ENCODE results near the gene PHF13. TPM values are rescaled to one million over a fixed set of nuclear protein-coding genes. Genes with fewer than 3 reads are reported as not detected.

Gene PHF13
- total RNA-seq (2021) = 55.8 and 56.4 TPM in 2 replicates
- long read RNA-seq, transcript PHF13-201 (4 exons, 3,681 nt) = major isoform, 185 of 213 reads
- long read RNA-seq, partial matches to known transcripts = 23 of 213 reads
- long read RNA-seq, other reads (novel, unspliced or antisense) = 5 of 213 reads

DNA sequence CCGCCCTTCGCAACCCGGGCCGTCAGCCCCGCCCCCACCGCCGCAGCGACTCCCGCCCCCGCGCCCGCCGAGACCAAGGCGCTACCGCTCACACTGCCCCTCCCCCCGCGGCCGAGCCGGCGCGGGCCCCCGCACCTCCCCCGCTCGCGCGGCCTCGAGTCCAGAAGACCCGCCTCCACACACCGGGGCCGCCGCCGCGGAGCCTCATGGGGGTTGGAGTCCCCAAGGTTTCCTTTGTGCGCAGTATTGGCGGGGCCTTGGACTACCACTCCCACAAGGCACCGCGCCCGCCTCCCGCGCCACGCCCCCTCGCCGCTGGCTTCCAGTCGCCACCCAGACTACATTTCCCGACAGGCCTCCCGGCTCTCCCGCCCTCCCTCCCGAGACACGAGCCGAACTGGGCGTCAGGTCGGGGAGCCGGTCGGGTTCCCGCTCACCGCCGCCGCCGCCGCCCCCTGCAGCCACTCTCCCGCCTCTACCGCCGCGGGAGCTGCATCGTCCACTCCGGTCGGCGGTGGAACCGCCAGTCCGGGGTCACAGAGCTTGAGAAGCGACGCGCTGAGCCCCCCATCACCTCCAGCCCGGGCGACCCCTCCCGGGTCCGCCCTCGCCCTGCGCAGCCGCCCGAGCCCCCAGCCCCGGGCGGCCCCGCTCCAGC lies at the start of gene PHF13:
Gene PHF13, plus strand, starts transcription at position 371 of the 658 bp plus-strand sequence. CDS start 336 bp downstream, outside the sequence.
- Histone ChIP-seq H3K23me2 (ENCODE audit: insufficient read length, low read depth, low read length, poor library complexity, severe bottlenecking) (peaks cover 17% of the 10 kb centered on the region), H3K18ac (ENCODE audit: insufficient read length, low read depth, low read length) (peak within 1 kb of the TSS; percentile 63), H3K27ac (ENCODE audit: insufficient read length, low read depth, low read length) (no peak within 1 kb of the TSS), H2AFZ (ENCODE audit: low read length) (peak within 1 kb of the TSS; percentile 2), H3K23ac (ENCODE audit: insufficient read length, low read depth, low read length) (no peak within 1 kb of the TSS), H3K56ac (ENCODE audit: insufficient read length, low read depth, low read length) (no peak within 1 kb of the TSS), H3T11ph (ENCODE audit: low read length) (no peak within 1 kb of the TSS), H3K9me3 (ENCODE audit: control insufficient read depth, low read depth, low read length) (no peaks in the 10 kb centered on the region), H3K14ac (ENCODE audit: insufficient read depth, low read length) (peak within 1 kb of the TSS; percentile 86; the same call in 1 of the 2 replicates), H2BK15ac (ENCODE audit: low read depth, low read length) (no peak within 1 kb of the TSS), H3K4me2 (ENCODE audit: insufficient read depth, insufficient read length, low read length) (peak within 1 kb of the TSS; percentile 76), H4K5ac (ENCODE audit: insufficient read length, low read depth, low read length) (no peak within 1 kb of the TSS), H3K27me3 (ENCODE audit: insufficient read depth, low read length) (no peaks in the 10 kb centered on the region), H3K4ac (ENCODE audit: low read depth, low read length) (no peak within 1 kb of the TSS; the same call in 1 of the 2 replicates), H4K8ac (replicated peaks; ENCODE audit: insufficient read length, low read depth, low read length) (no peak within 1 kb of the TSS), H2BK20ac (ENCODE audit: low read depth, low read length, poor library complexity, severe bottlenecking) (no peak within 1 kb of the TSS), H3K79me1 (ENCODE audit: insufficient read depth, low read depth, low read length, poor library complexity, severe bottlenecking) (peaks cover 6% of the 10 kb centered on the region), H3K9ac (ENCODE audit: extremely low read depth, insufficient read length, low read length) (peak within 1 kb of the TSS; percentile 74), H4K91ac (ENCODE audit: insufficient read length, low read depth, low read length) (no peak within 1 kb of the TSS), H4K20me1 (ENCODE audit: control insufficient read depth, insufficient read depth, insufficient read length) (no peaks in the 10 kb centered on the region), H3K79me2 (ENCODE audit: insufficient read depth, low read length) (peaks cover 15% of the 10 kb centered on the region; the same call in 1 of the 2 replicates), H3K4me1 (ENCODE audit: insufficient read depth, low read length) (no peaks in the 10 kb centered on the region), H2AK5ac (ENCODE audit: insufficient read length, low read length) (no peak within 1 kb of the TSS), H2BK120ac (ENCODE audit: low read depth, low read length, poor library complexity, severe bottlenecking) (no peak within 1 kb of the TSS), H2BK5ac (ENCODE audit: insufficient read length, low read length) (no peak within 1 kb of the TSS), H2BK12ac (ENCODE audit: insufficient read length, low read depth, low read length) (no peak within 1 kb of the TSS)
- WGBS (ENCODE audit: extremely low coverage, insufficient read length, low lambda C conversion rate) = no CpG with 5 or more reads among the region's 84 CpGs
- Mint-ChIP-seq H3K4me1 (peaks cover 13 to 15% of the 10 kb centered on the region in 2 experiments), H3K27ac (peak within 1 kb of the TSS in 2 of 3 experiments; percentile 32 to 89; a peak in 3 of 7 replicates), H3K4me3 (peak within 1 kb of the TSS; percentile 81 to 89), H3K36me3 (ENCODE audit: insufficient read depth in 1 of 3, low read depth in 3 of 3) (peaks cover 4 to 25% (median 15%) of the 10 kb centered on the region in 3 experiments; a peak in 6 of 7 replicates), H3K9me3 (no peaks in the 10 kb centered on the region), H3K27me3 (ENCODE audit: low read depth) (peaks cover 14% of the 10 kb centered on the region)
- DNase-seq = peak; percentile 99
- TF ChIP-seq, protein P1, sequence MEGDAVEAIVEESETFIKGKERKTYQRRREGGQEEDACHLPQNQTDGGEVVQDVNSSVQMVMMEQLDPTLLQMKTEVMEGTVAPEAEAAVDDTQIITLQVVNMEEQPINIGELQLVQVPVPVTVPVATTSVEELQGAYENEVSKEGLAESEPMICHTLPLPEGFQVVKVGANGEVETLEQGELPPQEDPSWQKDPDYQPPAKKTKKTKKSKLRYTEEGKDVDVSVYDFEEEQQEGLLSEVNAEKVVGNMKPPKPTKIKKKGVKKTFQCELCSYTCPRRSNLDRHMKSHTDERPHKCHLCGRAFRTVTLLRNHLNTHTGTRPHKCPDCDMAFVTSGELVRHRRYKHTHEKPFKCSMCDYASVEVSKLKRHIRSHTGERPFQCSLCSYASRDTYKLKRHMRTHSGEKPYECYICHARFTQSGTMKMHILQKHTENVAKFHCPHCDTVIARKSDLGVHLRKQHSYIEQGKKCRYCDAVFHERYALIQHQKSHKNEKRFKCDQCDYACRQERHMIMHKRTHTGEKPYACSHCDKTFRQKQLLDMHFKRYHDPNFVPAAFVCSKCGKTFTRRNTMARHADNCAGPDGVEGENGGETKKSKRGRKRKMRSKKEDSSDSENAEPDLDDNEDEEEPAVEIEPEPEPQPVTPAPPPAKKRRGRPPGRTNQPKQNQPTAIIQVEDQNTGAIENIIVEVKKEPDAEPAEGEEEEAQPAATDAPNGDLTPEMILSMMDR (conservative IDR thresholded peaks at IDR 0.05) = no peak
